NCI-H146 treated with DMSO at 0.1 percent for 48 hours (cell line): ENCODE data around the gene CRYBG3.
"Not testable (repeated sequence)": the region's sequence is repeated elsewhere in the genome, so short reads cannot be mapped to it uniquely, and the experiment has no call there.

Experiments
- DNase-seq: peaks from one replicate; lab custom pipeline; 2025; ENCODE audit not compliant: unreplicated experiment; lab: John Stamatoyannopoulos, UW

The CRYBG3 gene

DNA sequence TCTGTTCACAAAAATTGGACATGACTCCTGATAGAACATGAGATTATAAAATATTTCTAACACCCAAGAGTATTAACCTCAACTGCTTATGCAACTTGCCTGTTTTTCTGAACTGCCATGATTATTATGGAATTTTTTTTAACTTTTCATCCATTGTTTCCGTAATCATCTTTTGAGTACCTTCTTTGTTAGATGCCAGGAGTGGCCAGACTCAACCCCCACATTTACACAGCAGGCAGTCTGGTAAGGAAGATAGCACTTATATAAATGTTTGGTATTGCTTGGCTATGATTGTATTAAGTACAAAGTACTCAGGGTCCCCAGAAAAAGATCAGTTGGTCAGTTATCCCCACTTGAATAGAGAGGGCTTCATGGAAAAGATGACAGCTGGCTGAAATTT, 74.3 kb downstream of the CRYBG3 start:
- DNase-seq: peak; percentile 8

DNA sequence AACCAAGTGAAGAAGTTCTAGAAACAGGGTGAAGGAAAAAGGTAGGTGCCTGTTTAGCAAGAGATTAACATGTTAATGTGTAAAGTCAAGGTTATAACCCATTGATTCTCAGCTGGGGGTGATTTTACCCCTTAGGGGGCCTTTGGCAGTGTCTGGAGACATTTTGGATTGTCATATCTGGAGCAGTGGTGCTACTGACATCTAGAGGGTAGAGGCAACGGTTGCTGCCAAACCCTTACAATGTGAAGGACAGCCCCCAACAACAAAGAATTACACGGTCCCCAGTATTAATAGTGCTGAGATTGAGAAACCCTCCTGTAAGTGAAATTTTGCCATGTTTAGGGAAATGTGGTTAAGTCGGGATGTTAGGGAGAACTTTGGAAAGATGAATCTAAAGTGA, 74.7 kb downstream of the CRYBG3 start:
- DNase-seq: no peak

DNA sequence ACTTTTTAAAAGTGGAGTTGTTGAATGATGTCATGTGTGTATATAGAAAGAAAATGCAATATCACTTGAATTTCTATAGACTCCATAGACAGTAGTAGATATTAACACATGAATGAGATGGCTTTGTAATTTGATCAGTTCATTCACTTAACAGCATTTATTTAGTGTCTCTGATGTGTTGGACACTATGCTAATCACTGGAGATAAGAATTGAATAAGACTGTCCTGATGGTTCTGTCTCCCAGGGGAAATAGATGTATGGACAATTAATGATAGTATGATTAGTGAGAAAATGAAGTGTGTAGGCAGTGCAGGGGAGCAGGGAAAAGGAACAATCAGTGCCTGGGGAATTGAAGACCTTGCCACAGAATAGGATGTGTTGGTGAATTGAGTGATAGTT, 77.5 kb downstream of the CRYBG3 start:
- DNase-seq: peak; percentile 19

DNA sequence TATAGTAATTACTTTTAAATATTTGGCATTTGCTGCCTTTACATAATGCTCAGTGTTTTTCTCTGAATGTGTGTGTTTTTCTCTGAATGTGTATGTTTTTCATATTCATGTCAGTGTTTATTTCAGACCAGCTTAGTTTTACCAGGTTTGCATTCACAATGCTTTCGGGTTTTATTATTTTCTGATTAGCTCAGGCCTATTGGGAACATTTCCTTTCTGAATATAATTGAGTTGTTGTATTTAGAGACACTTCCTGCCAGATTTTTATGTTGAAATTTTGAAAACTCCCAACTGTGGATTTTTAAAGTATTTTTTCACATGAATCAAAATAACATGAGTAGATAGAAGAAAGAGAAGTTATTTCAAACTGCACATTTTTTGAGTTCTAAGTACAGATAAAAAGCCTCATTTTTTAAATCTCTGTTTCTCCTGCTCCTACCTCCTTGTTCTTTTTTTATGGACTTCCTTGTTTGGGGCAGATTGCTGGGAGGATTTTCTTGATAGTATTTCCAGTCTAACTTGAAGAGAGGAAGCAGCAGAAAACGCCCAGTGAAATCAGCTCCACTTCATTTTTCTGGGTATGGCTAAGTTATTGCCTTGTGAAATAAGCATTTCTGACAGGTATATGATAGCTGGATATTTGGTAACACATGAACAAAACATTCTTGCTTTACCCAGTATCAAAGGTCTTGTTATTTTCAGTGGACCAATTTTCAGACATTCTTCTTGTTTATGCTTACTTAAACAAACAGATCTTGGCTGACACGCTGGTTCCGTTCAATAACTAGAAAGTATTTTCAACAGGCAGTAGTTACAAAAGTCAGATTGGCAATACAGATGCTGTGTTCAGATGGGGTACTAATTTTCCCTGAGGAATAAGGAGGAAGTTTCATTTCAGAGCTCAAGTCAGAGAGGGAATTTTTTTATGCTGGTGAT, 79.8 kb downstream of the CRYBG3 start:
- DNase-seq: no peak

DNA sequence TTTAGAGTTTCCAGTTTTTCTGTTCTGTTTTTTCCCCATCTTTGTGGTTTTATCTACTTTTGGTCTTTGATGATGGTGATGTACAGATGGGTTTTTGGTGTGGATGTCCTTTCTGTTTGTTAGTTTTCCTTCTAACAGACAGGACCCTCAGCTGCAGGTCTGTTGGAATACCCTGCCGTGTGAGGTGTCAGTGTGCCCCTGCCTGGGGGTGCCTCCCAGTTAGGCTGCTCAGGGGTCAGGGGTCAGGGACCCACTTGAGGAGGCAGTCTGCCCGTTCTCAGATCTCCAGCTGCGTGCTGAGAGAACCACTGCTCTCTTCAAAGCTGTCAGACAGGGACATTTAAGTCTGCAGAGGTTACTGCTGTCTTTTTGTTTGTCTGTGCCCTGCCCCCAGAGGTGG, 88.0 kb downstream of the CRYBG3 start:
- DNase-seq: not testable (repeated sequence)

DNA sequence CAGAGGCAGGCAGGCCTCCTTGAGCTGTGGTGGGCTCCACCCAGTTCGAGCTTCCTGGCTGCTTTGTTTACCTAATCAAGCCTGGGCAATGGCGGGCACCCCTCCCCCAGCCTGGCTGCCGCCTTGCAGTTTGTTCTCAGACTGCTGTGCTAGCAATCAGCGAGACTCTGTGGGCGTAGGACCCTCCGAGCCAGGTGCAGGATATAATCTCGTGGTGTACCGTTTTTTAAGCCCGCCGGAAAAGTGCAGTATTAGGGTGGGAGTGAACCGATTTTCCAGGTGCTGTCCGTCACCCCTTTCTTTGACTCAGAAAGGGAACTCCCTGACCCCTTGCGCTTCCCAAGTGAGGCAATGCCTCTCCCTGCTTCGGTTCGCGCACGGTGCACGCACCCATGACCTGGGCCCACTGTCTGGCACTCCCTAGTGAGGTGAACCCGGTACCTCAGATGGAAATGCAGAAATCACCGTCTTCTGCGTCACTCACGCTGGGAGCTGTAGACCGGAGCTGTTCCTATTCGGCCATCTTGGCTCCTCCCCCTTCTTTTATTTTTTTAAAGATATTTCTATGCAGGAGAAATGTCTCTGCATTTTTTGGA, 88.5 kb downstream of the CRYBG3 start:
- DNase-seq: not testable (repeated sequence)

DNA sequence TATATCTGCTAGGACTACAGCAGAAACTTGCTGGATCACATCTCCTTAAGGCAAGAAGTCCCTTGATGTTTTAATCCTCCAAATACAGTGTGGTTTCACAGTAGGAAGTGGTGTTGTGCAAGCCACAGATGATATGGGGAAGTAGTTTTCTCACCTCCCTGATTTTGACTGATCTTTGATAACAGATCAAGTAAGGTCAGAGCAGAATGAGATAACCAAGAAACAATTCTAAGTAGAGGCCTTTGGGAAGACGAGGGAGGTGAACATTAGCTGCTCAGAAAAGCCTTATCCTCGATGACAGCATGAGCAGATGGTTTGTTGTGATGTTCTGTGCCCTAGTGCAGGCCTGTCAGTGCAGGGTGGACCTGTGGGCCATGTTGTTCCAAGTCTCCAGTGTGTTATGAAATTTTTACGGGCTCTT, 89.1 kb downstream of the CRYBG3 start:
- no peak for DNase-seq

DNA sequence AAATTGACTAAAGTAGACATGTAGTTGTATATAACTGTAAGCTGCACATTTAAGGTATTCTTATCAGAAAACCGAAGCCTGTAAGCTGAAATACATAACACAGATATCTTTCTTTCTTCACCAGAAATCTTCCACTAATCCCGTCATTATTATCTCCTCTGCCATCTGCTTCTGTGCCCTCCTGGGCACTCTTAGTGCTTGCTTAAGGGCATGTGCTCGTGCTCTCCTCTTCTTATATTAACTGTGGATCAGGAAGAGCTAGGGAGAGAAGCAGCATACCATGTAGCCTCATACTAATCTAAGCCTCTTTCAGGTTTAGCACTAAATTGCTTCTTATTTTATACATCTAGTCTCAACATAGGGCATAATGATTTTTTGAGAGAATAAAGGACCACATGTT, 89.6 kb downstream of the CRYBG3 start:
- DNase-seq: no peak

DNA sequence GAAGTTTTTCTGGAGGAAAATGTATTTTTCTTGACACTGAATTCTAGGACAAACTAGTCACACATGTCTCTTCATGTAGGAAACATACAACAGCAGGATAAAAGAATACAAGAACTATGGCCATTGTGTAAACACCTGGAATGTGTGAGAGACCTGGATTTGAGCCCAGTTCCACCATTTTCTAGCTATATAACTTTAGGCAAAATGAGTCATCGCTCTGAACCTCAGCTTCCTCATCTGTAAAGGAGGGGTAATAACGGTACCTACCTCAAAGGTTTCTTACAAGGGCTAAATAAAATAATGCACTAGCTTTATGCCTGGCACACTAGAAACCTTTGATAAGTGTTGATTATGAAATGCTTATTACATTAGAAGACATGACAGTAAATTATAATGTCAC, 92.6 kb downstream of the CRYBG3 start:
- no peak for DNase-seq

DNA sequence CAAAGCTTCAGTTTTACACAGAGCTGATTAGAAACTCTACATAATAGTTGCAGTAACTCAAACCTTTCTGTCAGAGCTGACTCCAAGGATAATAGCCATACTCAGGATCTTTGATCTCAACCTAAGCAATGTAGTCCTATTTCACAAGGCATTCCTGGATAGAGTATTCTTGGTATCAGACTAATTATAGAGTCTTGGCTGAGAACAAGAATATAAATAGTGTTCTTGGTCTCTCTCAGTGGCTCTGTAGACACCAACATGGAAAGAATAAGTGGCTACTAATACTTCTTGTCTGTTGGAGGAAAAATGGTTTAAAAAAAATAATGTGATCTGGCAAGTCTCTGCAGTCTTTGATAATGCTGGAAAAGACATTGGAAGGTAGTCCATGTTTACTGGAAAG, 94.8 kb downstream of the CRYBG3 start:
- DNase-seq: no peak

DNA sequence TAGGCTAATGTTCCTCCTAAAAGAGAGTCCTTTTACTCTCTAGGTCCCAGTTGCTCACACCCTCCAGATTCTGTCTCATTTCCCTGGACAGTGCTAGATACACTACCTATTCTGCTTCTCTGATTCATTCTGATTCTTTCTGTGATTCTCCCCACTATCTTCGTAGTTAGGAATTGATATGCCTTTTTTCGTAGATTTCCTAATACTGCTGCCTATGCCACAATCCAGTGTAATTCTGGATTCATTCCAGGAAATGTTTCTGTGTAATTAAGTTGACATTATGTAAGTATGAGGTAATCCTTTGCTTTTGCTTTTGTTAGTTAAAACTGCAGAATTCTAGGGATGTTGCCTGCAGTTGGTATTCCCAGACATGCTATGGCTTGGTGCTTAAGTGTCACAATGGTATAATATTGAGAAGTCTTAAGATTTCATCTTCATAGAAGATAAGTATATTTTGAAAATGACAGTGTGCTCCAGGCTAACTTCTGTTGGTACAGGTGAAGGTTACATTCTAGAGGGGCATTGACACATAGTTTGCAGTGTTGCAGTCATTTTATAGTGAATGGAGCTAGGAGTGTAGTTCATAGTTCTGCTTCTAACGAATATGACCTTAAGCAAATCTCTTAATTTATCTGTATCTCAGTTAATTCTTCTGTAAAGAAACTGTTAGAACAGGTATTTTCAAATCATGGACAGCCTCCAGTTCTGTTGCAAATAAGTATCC, 96.2 kb downstream of the CRYBG3 start:
- no peak for DNase-seq

DNA sequence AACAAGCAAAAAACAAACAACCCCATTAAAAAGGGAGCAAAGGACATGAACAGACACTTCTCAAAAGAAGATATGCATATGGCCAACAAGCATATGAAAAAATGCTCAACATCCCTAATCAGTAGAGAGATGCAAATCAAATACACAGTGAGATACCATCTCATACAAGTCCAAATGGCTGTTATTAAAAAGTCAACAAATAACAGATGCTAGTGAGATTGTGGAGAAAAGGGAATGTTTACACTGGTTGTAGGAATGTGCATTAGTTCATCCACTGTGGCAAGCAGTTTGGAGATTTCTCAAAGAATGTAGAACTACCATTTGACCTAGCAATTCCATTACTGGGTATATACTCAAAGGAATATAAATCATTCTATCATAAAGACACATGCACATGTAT, 105.9 kb downstream of the CRYBG3 start:
- DNase-seq: no peak

DNA sequence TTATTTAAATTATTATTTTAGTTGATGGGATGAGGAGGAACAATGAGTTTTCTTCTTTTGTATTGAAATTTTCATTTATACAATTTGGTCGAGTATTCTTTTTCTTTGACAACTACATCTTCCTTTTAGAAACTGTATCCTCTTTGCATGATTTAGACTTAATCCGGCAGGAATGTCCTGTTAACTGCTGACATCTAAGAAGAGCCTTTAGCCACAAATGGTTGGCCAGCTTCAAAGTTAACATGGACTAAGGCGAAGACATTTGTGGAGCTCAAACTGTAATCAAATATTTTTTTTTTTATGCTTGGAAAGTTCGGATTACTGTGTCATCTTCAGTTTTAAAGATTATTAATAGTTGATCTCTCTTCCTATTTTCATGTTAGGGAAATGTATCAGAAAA, 107.2 kb downstream of the CRYBG3 start:
- no peak for DNase-seq

DNA sequence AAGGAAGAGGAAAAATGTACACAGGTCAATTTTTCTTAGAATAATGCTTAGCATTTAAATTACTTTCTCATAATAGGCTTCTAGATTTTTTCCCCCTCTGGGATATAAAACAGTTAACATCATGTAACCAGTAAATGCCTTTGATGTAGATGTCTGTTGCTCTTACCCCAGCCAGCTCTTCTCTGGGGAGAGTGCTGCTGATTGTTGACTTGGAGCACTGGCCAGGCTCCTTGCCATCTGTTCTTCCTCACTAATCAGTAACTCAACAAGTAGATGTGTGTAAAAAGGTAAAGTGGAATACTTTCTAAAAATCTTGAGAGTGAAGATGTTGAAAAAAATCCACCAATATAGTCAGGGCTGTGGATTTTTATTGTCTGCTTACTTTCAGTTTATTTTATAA, 108.2 kb downstream of the CRYBG3 start:
- DNase-seq: no peak

DNA sequence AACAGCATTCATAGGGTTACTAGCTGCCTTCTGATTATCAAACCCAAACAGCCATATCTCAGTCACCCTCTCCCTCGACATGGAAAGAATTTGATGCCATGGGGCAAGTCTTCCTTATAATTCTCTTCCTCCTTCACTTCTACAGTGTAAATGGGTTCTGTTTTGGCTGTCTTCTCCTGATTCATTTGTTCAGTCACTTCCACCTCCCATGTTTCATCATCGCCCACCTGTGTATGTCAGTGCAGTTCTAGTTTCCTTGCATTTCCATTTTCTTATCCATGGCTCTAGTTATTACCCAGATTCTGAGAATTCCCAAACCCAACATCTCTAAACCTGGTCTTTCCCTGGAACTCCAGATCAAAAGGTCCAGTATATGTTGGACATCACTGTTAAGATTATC, 109.4 kb downstream of the CRYBG3 start:
- no peak for DNase-seq

DNA sequence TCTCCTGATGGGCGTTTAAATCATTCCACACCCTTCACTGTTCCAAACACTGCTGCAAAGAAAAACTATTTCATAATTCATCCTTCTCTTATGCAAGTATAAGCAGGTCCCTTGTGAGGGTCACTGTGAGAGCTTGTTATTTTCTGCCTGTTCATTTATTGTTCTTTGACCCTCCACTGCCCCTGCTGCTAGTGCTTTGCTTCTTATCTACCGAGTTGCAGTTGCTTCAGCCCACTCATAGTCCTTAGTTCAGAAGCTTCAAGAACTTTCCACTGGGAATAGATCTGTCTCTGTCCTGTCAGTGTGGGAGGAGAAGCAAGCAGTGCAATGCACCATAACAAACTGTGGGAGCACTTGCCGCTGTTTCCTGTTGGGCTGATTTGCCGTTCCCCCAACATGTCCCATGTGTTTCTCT, 110.6 kb downstream of the CRYBG3 start:
- DNase-seq: no peak

DNA sequence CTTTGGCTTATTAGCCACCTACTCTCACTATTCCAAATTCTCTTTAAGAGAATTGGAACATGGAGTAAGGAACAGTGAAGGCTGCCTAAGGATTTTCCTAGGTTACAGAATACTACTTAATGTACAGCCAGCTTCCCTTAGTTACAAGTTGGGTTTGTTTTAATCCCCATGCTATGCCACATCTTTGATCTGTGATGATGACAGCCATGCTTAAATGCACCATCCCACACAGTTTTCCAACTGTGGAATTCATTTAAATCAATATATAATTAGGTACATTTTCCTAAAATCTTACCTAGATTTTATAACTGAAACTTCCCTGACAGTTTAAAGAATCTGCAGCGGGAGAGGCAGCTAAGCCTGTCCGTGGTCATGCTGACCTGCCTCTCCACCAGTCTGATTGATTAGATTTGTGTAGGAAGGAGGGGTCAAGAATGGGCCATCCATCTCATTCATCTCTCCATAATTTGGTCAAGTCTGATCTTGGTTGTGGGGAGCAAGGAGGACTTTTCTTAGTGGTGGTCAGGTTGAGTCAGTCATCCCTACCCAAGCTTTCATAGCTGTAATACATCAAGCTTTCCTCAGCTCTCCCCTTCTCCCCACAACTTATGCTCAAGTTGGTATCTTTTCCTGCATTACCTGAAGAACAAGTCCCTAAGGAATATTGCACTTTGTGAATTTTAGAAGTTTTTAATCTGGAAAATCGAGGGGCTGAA, 113.3 kb downstream of the CRYBG3 start:
- DNase-seq: no peak

DNA sequence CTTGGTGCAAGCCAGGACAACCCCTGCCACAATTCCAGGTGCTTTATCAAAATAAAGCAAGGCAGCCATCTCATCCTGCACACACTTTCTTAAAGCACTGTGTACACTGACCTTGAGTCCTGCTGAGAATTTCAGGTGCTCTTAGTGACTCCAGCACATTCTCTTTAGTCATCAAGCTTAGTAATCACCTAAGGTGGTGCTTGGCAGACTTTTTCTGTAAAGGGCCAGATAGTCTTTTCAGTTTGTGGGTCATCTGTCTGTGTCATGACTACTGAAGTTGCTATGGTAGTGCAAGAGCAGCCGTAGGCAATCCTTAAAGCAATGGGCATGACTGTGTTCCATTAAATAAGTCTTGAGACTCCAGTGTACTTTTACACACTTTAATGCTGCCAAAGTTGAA, 114.0 kb downstream of the CRYBG3 start:
- no peak for DNase-seq

DNA sequence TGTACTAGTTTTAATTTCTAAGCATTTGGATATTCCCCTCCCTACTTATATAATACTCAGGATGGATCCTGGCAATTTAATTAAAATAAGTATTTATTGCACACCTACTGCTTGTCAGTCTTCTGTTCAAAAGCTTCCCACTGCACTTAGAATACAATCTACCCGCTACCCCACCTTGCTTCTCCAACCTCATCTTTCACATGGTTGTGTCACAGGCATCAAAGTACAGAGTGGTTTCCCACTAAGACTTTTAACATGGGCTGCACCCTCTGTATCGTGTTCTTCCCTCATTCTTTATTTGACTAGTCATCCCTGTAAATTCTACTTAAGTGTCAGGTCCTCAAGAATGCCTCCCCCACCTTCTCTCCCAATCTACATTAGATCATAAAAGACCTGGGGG, 115.4 kb downstream of the CRYBG3 start:
- DNase-seq: no peak

DNA sequence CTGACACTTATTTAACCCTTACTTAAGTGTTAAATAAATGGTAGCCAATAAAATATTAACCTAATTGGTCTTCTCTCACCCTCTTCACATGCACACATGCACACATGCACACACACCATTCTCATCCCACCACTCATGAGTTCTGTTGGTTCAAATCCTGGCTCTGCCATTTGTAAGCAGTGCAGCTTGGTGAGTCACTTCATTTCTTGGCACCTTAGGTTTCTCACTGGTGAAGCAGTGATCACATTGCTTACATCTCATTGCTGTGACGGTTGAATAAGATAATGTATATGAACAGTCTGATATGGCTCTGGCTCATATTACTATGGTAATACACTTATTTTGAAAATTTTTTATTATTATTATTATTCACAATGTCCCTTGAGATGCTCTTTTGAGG, 116.6 kb downstream of the CRYBG3 start:
- no peak for DNase-seq

DNA sequence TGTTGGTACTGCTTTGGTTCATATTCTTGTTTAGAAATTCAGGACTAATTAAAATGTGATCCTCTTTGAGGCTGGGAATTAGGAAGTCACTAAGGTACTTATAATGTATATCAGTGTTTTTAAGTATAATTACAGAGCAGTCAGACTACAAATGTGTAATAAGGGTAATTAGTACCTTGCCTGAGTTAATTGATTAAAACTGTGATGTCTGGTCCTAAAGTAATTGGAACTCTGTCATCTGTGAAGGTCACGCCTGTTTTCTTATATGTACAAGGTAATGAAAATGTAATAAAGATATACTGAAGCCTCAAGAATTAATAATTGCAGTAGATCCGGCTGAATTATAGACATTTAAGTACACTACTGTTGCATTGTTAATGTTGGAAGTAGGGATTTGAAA, 117.6 kb downstream of the CRYBG3 start:
- DNase-seq: no peak
